Panc1 (cell line): ENCODE measurements around the gene ALAS2. TPM values are rescaled to one million over a fixed set of nuclear protein-coding genes. Genes with fewer than 3 reads are reported as not detected.

Experiments
- ATAC-seq: fragments of 200-7000 bp; cut with Tn5 transposase; 2 replicates; pipeline ENCODE4 v1.9.1; 2020; ENCODE audit warnings: mild to moderate bottlenecking, moderate library complexity
- BruUV-seq: library from RNA; stranded (reverse); fragments of 400-500 nt; replicated peaks from 2 replicates; lab custom pipeline; 2021; lab: Mats Ljungman, UMichigan
- CTCF ChIA-PET: fragments of 300-600 bp; sonication (Branson Sonifier 250); formaldehyde crosslinking; loops from one replicate; lab custom pipeline; 2022; ENCODE audit warnings: antibody characterized with exemption; lab: Charles Lee
- POLR2A ChIA-PET: fragments of 300-600 bp; sonication (Branson Sonifier 250); formaldehyde crosslinking; loops from one replicate; lab custom pipeline; 2022; ENCODE audit warnings: antibody characterized with exemption; lab: Charles Lee
- DNase-seq: peaks from one replicate; pipeline ENCODE4 v3.0.0-alpha.2; 2010; ENCODE audit warnings: low read depth, low spot score
- H3K27ac ChIP-seq: 2 replicates; pipeline ENCODE4 v1.5.1; 2011; ENCODE audit warnings: mild to moderate bottlenecking, low read length, inconsistent platforms
- H3K27me3 ChIP-seq: fragments of 200-500 bp; sonication (Bioruptor generic); 2 replicates; pipeline ENCODE4 v1.6.0; 2014; ENCODE audit warnings: low read length, inconsistent platforms; ENCODE audit not compliant: control insufficient read depth, insufficient read depth
- H3K36me3 ChIP-seq: fragments of 200-500 bp; sonication (Bioruptor generic); 2 replicates; pipeline ENCODE4 v1.5.1; 2014; ENCODE audit warnings: inconsistent platforms, mild to moderate bottlenecking, low read length, moderate library complexity; ENCODE audit not compliant: control insufficient read depth, insufficient read depth
- H3K4me1 ChIP-seq: 2 replicates; pipeline ENCODE4 v1.5.1; 2011; ENCODE audit warnings: inconsistent platforms, mild to moderate bottlenecking, low read length, moderate library complexity; ENCODE audit not compliant: control insufficient read depth, insufficient read depth
- H3K4me3 ChIP-seq, 2 experiments: 2 replicates each; pipeline ENCODE4 v1.5.1; 2011 to 2012; ENCODE audit warnings: low read depth in 2 of 2, low read length in 2 of 2, mild to moderate bottlenecking in 2 of 2, inconsistent platforms in 1 of 2, moderate library complexity in 1 of 2
- H3K9me3 ChIP-seq: fragments of 200-500 bp; sonication (Bioruptor generic); 2 replicates; pipeline ENCODE4 v1.5.1; 2014; ENCODE audit warnings: low read depth, mild to moderate bottlenecking, inconsistent platforms, low read length, moderate library complexity; ENCODE audit not compliant: control insufficient read depth, insufficient read depth
- CTCF ChIP-seq: fragments of 450-650 bp; IDR thresholded peaks from 2 replicates; pipeline ENCODE4 v1.5.1; 2017; ENCODE audit warnings: mild to moderate bottlenecking
- POLR2AphosphoS5 ChIP-seq: IDR thresholded peaks from 2 replicates; pipeline ENCODE4 v1.6.1; 2012; ENCODE audit warnings: mild to moderate bottlenecking, low read depth, low read length, moderate library complexity
- REST ChIP-seq, 2 experiments: IDR thresholded peaks; 2 replicates each; pipeline ENCODE4 v1.6.1; 2011 to 2012; ENCODE audit warnings: low read depth in 2 of 2, control low read depth in 1 of 2, low read length in 1 of 2, mild to moderate bottlenecking in 1 of 2, moderate library complexity in 1 of 2; ENCODE audit not compliant: insufficient read depth in 1 of 2
- SIN3A ChIP-seq: IDR thresholded peaks from 2 replicates; pipeline ENCODE4 v1.6.1; 2012; ENCODE audit warnings: low read depth, mild to moderate bottlenecking, low read length, moderate library complexity, borderline replicate concordance; ENCODE audit not compliant: insufficient read depth
- TCF7L2 ChIP-seq: IDR thresholded peaks from 2 replicates; pipeline ENCODE4 v1.6.1; 2011; ENCODE audit warnings: mild to moderate bottlenecking, low read depth, low read length, inconsistent platforms
- in situ Hi-C: cut with HindIII; loops from 2 replicates; pipeline ENCODE4 v1.10.0; 2016; ENCODE audit warnings: low sequenced_read_pairs, low pct_unique_long_range_greater_than_20kb
- intact Hi-C: fragments of 100-400 bp; cut with micrococcal nuclease; formaldehyde crosslinking; loops from one replicate; pipeline ENCODE4 v1.10.0; 2022; ENCODE audit not compliant: unreplicated experiment
- total RNA-seq: library from RNA; stranded (reverse); gene quantifications from one replicate; pipeline ENCODE4 v1.2.1, GENCODE V29; 2021; ENCODE audit not compliant: unreplicated experiment

Gene ALAS2
- total RNA-seq, 1 experiment from 2014 or later, result not detected

- intact Hi-C loops, result no loop called here
Measured at GRCh38 chrX:55007656-55008055, 23.1 kb downstream of the ALAS2 start.

GRCh38 chrX:55006827-55007621 is 23.8 kb downstream of the ALAS2 start:
- Histone ChIP-seq H3K9me3 (no peaks in the 10 kb centered on the region), H3K27ac (no peak overlapping the region), H3K27me3 (no peaks in the 10 kb centered on the region), H3K4me1 (no peaks in the 10 kb centered on the region), H3K4me3 (no peak overlapping the region), H3K36me3 (no peaks in the 10 kb centered on the region; the same call in none of the 2 replicates)
- ChIA-PET CTCF (no interaction called here), POLR2A (no interaction called here)
- in situ Hi-C loops, result no loop called here
- ATAC-seq, result no peak
- no peak for TF ChIP-seq REST (IDR thresholded peaks at IDR 0.05; ENCODE audit: insufficient read depth in 1 of 2, low read depth in 2 of 2, low read length in 1 of 2)
- TF ChIP-seq TCF7L2, result no peak
- TF ChIP-seq SIN3A, result no peak
- no peak for TF ChIP-seq POLR2AphosphoS5
- BruUV-seq, result no TSS peak
- intact Hi-C loops, result no loop called here
- DNase-seq, result no peak

More at GRCh38 chrX:55007656-55008055, 23.1 kb downstream of the ALAS2 start:
- Histone ChIP-seq H3K4me3 (no peak overlapping the region), H3K9me3 (no peaks in the 10 kb centered on the region), H3K4me1 (no peaks in the 10 kb centered on the region), H3K27me3 (no peaks in the 10 kb centered on the region), H3K36me3 (no peaks in the 10 kb centered on the region; the same call in none of the 2 replicates), H3K27ac (no peak overlapping the region)
- in situ Hi-C loops, result no loop called here
- DNase-seq, result no peak
- TF ChIP-seq SIN3A (no peak), POLR2AphosphoS5 (no peak), TCF7L2 (no peak), CTCF (no peak), REST (IDR thresholded peaks at IDR 0.05; ENCODE audit: insufficient read depth in 1 of 2, low read depth in 2 of 2, low read length in 1 of 2) (no peak)
- POLR2A ChIA-PET, result no interaction called here
- BruUV-seq, result no TSS peak
- ATAC-seq, result no peak
- CTCF ChIA-PET, result no interaction called here
